ENCODE results near the gene HCN3. TPM values are rescaled to one million over a fixed set of nuclear protein-coding genes. Genes with fewer than 3 reads are reported as not detected.
A peak's percentile ranks its signal among the peaks of the same experiment; 100 is the strongest.

HCN3 gene
- total and polyA plus RNA-seq, 2 of the 13 experiments (the other 11 are each of a cell fraction or from before 2014, with no cell fraction given): 2.4 to 10.2 TPM

DNA sequence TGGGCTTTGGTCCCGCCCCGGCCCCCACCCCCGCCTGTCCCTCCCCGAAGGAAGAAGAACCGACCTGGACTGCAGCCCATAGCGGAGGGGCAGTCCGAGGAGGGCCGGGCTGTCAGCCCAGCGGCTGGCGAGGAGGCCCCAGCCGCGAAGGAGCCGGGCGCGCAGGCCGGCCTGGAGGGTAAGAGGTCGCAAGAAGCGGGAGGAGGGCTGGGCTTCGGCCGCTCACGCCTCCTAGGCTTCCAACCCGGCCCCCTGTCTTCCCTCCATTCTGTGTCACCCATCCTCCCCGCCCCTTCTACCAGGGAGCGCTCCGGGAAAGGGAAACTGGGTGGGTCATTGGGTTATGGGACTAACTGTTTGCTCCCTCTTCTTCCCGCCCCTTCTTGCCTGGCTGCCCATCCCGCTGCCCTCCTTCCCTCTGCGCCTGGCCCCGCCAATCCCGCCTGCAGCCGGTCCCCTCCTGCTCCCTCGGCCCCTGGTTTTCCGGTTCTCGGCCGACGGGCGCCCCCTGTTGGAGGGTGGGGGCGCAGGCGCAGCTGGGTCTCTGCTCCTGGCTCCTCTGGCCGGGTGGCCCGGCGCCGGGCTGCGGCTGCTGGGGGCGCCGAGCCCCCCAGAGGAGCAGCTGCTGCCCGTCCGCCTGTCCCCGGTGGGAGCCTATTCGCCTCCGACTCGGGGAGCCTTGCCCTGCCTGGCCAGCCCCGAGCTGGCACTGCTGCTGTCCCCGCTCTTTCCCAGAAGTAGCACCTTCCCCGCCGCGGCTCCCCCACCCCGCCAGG is 45.9 kb downstream of the HCN3 start (continued):
- TF ChIP-seq, protein P1, sequence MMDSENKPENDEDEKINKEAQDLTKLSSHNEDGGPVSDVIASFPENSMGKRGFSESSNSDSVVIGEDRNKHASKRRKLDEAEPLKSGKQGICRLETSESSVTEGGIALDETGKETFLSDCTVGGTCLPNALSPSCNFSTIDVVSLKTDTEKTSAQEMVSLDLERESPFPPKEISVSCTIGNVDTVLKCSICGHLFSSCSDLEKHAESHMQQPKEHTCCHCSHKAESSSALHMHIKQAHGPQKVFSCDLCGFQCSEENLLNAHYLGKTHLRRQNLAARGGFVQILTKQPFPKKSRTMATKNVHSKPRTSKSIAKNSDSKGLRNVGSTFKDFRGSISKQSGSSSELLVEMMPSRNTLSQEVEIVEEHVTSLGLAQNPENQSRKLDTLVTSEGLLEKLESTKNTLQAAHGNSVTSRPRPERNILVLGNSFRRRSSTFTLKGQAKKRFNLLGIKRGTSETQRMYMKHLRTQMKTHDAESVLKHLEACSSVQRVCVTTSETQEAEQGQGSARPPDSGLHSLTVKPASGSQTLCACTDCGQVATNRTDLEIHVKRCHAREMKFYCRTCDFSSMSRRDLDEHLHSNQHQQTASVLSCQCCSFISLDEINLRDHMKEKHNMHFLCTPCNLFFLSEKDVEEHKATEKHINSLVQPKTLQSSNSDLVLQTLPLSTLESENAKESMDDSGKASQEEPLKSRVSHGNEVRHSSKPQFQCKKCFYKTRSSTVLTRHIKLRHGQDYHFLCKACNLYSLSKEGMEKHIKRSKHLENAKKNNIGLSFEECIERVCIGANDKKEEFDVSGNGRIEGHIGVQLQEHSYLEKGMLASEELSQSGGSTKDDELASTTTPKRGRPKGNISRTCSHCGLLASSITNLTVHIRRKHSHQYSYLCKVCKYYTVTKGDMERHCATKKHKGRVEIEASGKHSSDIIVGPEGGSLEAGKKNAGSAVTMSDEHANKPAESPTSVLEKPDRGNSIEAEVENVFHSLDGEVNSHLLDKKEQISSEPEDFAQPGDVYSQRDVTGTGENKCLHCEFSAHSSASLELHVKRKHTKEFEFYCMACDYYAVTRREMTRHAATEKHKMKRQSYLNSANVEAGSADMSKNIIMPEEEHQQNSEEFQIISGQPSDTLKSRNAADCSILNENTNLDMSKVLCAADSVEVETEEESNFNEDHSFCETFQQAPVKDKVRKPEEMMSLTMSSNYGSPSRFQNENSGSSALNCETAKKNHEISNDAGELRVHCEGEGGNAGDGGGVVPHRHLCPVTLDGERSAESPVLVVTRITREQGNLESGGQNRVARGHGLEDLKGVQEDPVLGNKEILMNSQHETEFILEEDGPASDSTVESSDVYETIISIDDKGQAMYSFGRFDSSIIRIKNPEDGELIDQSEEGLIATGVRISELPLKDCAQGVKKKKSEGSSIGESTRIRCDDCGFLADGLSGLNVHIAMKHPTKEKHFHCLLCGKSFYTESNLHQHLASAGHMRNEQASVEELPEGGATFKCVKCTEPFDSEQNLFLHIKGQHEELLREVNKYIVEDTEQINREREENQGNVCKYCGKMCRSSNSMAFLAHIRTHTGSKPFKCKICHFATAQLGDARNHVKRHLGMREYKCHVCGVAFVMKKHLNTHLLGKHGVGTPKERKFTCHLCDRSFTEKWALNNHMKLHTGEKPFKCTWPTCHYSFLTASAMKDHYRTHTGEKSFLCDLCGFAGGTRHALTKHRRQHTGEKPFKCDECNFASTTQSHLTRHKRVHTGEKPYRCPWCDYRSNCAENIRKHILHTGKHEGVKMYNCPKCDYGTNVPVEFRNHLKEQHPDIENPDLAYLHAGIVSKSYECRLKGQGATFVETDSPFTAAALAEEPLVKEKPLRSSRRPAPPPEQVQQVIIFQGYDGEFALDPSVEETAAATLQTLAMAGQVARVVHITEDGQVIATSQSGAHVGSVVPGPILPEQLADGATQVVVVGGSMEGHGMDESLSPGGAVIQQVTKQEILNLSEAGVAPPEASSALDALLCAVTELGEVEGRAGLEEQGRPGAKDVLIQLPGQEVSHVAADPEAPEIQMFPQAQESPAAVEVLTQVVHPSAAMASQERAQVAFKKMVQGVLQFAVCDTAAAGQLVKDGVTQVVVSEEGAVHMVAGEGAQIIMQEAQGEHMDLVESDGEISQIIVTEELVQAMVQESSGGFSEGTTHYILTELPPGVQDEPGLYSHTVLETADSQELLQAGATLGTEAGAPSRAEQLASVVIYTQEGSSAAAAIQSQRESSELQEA (CRISPR knock-in tag; IDR thresholded peaks at IDR 0.05; ENCODE audit: not compliant biosample characterization): no peak
- TF ChIP-seq MZF1 (CRISPR knock-in tag; IDR thresholded peaks at IDR 0.05; ENCODE audit: borderline replicate concordance) (no peak), AGO2 (optimal IDR thresholded peaks at IDR 0.05; ENCODE audit: low read depth, low read length) (peak; percentile 21), SP1 (IDR thresholded peaks at IDR 0.05) (no peak), SP1 (CRISPR knock-in tag; IDR thresholded peaks at IDR 0.05) (peak; percentile 69), ZNF329 (CRISPR knock-in tag; IDR thresholded peaks at IDR 0.05; ENCODE audit: low read depth) (no peak), ZNF552 (CRISPR knock-in tag; IDR thresholded peaks at IDR 0.05; ENCODE audit: borderline replicate concordance) (no peak), REL (CRISPR knock-in tag; conservative IDR thresholded peaks at IDR 0.05) (0 out of 2 replicates have a peak, but pooled peaks have one; percentile 74)
- TF ChIP-seq, protein P2, sequence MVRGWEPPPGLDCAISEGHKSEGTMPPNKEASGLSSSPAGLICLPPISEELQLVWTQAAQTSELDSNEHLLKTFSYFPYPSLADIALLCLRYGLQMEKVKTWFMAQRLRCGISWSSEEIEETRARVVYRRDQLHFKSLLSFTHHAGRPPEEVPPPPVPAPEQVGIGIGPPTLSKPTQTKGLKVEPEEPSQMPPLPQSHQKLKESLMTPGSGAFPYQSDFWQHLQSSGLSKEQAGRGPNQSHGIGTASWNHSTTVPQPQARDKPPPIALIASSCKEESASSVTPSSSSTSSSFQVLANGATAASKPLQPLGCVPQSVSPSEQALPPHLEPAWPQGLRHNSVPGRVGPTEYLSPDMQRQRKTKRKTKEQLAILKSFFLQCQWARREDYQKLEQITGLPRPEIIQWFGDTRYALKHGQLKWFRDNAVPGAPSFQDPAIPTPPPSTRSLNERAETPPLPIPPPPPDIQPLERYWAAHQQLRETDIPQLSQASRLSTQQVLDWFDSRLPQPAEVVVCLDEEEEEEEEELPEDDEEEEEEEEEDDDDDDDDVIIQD (CRISPR knock-in tag; IDR thresholded peaks at IDR 0.05; ENCODE audit: low read depth): peak; percentile 10; the same call in 1 of the 2 replicates
- TF ChIP-seq, protein P3, sequence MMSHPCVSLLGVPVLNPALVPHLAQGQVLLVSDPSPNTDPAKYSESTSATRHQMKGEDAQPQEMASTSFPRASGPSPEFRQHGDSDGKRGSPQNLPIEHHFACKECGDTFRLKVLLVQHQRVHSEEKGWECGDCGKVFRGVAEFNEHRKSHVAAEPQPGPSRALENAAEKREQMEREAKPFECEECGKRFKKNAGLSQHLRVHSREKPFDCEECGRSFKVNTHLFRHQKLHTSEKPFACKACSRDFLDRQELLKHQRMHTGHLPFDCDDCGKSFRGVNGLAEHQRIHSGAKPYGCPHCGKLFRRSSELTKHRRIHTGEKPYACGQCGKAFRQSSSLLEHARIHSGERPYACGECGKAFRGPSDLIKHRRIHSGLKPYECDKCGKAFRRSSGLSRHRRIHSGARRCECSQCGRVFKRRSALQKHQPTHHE (CRISPR knock-in tag; IDR thresholded peaks at IDR 0.05; ENCODE audit: borderline replicate concordance): no peak
- TF ChIP-seq, protein P4, sequence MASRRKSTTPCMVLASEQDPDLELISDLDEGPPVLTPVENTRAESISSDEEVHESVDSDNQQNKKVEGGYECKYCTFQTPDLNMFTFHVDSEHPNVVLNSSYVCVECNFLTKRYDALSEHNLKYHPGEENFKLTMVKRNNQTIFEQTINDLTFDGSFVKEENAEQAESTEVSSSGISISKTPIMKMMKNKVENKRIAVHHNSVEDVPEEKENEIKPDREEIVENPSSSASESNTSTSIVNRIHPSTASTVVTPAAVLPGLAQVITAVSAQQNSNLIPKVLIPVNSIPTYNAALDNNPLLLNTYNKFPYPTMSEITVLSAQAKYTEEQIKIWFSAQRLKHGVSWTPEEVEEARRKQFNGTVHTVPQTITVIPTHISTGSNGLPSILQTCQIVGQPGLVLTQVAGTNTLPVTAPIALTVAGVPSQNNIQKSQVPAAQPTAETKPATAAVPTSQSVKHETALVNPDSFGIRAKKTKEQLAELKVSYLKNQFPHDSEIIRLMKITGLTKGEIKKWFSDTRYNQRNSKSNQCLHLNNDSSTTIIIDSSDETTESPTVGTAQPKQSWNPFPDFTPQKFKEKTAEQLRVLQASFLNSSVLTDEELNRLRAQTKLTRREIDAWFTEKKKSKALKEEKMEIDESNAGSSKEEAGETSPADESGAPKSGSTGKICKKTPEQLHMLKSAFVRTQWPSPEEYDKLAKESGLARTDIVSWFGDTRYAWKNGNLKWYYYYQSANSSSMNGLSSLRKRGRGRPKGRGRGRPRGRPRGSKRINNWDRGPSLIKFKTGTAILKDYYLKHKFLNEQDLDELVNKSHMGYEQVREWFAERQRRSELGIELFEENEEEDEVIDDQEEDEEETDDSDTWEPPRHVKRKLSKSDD (CRISPR knock-in tag; IDR thresholded peaks at IDR 0.05; ENCODE audit: low read depth): no peak
